ENCODE measurements around the gene DIS3L2. TPM values are rescaled to one million over a fixed set of nuclear protein-coding genes. Genes with fewer than 3 reads are reported as not detected.

Gene DIS3L2
- total and polyA plus RNA-seq, 2 of the 8 experiments (the other 6 are each of a cell fraction or from before 2014, with no cell fraction given) = 11.5 to 21.6 TPM

- Histone ChIP-seq H3K4me3 (ENCODE audit: extremely low read depth in 1 of 4, insufficient read depth in 2 of 4, low read depth in 3 of 4, low read length in 4 of 4) (no peak overlapping the region), H3K23me2 (ENCODE audit: low read depth, low read length) (peaks cover 2% of the 10 kb centered on the region), H2BK20ac (ENCODE audit: low read length) (no peak overlapping the region), H3K14ac (ENCODE audit: insufficient read length) (no peak overlapping the region), H3K4ac (replicated peaks; ENCODE audit: insufficient read length, low read depth, low read length) (no peak overlapping the region), H3K18ac (ENCODE audit: extremely low read depth, low read length) (no peak overlapping the region), H3K4me1 (replicated peaks in 1 of 4; ENCODE audit: control insufficient read depth in 3 of 4, insufficient read depth in 4 of 4, low read length in 3 of 4) (peaks cover 0 to 4% (median 2%) of the 10 kb centered on the region in 4 experiments; a peak in 3 of 7 replicates), H4K8ac (ENCODE audit: extremely low read depth, insufficient read depth, low read length) (no peak overlapping the region), H4K20me1 (replicated peaks in 1 of 2; ENCODE audit: control insufficient read depth in 1 of 2, insufficient read depth in 2 of 2, low read length in 2 of 2) (no peaks in the 10 kb centered on the region), H3K23ac (ENCODE audit: insufficient read length) (no peak overlapping the region), H3K9me3 (ENCODE audit: insufficient read depth in 2 of 2, low read depth in 1 of 2, low read length in 1 of 2) (peaks cover 6 to 8% of the 10 kb centered on the region in 2 experiments; a peak in 2 of 4 replicates), H2BK120ac (replicated peaks; ENCODE audit: low read depth, low read length) (no peak overlapping the region), H2BK12ac (ENCODE audit: low read depth, low read length) (no peak overlapping the region), H4K91ac (replicated peaks; ENCODE audit: insufficient read length, low read length) (no peak overlapping the region), H3K27me3 (replicated peaks in 1 of 4; ENCODE audit: control insufficient read depth in 3 of 4, extremely low read depth in 1 of 4, insufficient read depth in 3 of 4, low read length in 3 of 4) (peaks cover 25 to 43% (median 33%) of the 10 kb centered on the region in 4 experiments; a peak in 6 of 7 replicates), H2AFZ (ENCODE audit: low read length) (no peak overlapping the region), H3K79me2 (ENCODE audit: control insufficient read depth in 1 of 2, insufficient read depth in 2 of 2, low read length in 2 of 2) (no peaks in the 10 kb centered on the region), H3K27ac (ENCODE audit: low read depth, low read length) (no peak overlapping the region), H2BK5ac (ENCODE audit: low read depth, low read length) (no peak overlapping the region), H3K36me3 (ENCODE audit: control insufficient read depth in 2 of 4, insufficient read depth in 4 of 4, low read length in 3 of 4) (peaks cover 0 to 5% (median 0%) of the 10 kb centered on the region in 4 experiments; a peak in 1 of 8 replicates), H3K79me1 (ENCODE audit: low read depth, low read length) (no peaks in the 10 kb centered on the region), H3K9ac (replicated peaks in 1 of 4; ENCODE audit: extremely low read depth in 1 of 4, low read depth in 3 of 4, low read length in 3 of 4) (no peak overlapping the region), H3K4me2 (ENCODE audit: insufficient read depth in 1 of 2, low read depth in 2 of 2, low read length in 2 of 2) (no peak overlapping the region), H3K56ac (replicated peaks; ENCODE audit: insufficient read length, low read depth, low read length) (no peak overlapping the region), H2AK5ac (ENCODE audit: low read depth, low read length) (no peak overlapping the region), H4K5ac (ENCODE audit: insufficient read length, low read depth, low read length) (no peak overlapping the region), H2BK15ac (ENCODE audit: low read length) (no peak overlapping the region)
- ChIA-PET CTCF (ENCODE audit: partially characterized antibody) (interaction anchor here (0.9 to 8.8 kb wide), 5 partner anchors 12 to 85 kb away, joined by 4 to 100 read pairs (median 7); no protein-coding TSS in a partner anchor), POLR2A (ENCODE audit: partially characterized antibody) (no interaction called here)
- TF ChIP-seq SP1 (IDR thresholded peaks at IDR 0.05; ENCODE audit: low read depth, low read length) (no peak), JUND (IDR thresholded peaks at IDR 0.05; ENCODE audit: low read length) (no peak), POLR2A (IDR thresholded peaks at IDR 0.05; ENCODE audit: control extremely low read depth in 1 of 2, low read depth in 2 of 2, low read length in 2 of 2) (no peak), BCL11A (IDR thresholded peaks at IDR 0.05; ENCODE audit: low read depth in 2 of 2, low read length in 2 of 2) (no peak), BRCA1 (IDR thresholded peaks at IDR 0.05; ENCODE audit: low read depth, low read length) (no peak), SIRT6 (IDR thresholded peaks at IDR 0.05; ENCODE audit: low read length) (no peak), KDM1A (IDR thresholded peaks at IDR 0.05; ENCODE audit: borderline replicate concordance, low read length) (no peak), TAF1 (IDR thresholded peaks at IDR 0.05; ENCODE audit: low read depth, low read length) (no peak), SP2 (IDR thresholded peaks at IDR 0.05; ENCODE audit: low read length) (no peak), NRF1 (IDR thresholded peaks at IDR 0.05; ENCODE audit: low read depth, low read length) (no peak), EP300 (IDR thresholded peaks at IDR 0.05; ENCODE audit: borderline replicate concordance in 1 of 2, low read depth in 2 of 2, low read length in 2 of 2) (no peak), SUZ12 (IDR thresholded peaks at IDR 0.05; ENCODE audit: low read length) (no peak)
- TF ChIP-seq, protein P1, sequence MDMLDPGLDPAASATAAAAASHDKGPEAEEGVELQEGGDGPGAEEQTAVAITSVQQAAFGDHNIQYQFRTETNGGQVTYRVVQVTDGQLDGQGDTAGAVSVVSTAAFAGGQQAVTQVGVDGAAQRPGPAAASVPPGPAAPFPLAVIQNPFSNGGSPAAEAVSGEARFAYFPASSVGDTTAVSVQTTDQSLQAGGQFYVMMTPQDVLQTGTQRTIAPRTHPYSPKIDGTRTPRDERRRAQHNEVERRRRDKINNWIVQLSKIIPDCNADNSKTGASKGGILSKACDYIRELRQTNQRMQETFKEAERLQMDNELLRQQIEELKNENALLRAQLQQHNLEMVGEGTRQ (IDR thresholded peaks at IDR 0.05; ENCODE audit: low read length) = no peak
- TF ChIP-seq, protein P2, sequence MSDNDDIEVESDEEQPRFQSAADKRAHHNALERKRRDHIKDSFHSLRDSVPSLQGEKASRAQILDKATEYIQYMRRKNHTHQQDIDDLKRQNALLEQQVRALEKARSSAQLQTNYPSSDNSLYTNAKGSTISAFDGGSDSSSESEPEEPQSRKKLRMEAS (IDR thresholded peaks at IDR 0.05) = no peak
- DNase-seq (ENCODE audit: low read depth in 1 of 2, low spot score in 2 of 2) = no peak
- no peak for FAIRE-seq
- WGBS, 2 experiments (ENCODE audit: extremely low coverage in 1 of 2, insufficient coverage in 1 of 2, insufficient read length in 1 of 2, insufficient replicate concordance in 2 of 2, low coverage in 1 of 2, low lambda C conversion rate in 2 of 2, missing lambda C conversion rate in 1 of 2) = 92% methylated on average over 5 of the region's 5 CpGs; no CpG with 5 or more reads in 1 of the 2 experiments
Observed at GRCh38 chr2:232354069-232354468, 392.6 kb downstream of the DIS3L2 start.

Data from H1 (cell line).